Measurements from ENCODE around the gene RECQL5.

Gene RECQL5

GRCh38 chr17:75665981-75666380 lies 973 bp downstream of the RECQL5 start:
- DNase-seq (ENCODE audit: low read depth) = no peak
- H3K4me3 ChIP-seq (ENCODE audit: low read depth, low read length) = peak overlapping the region; percentile 99
- no peak for TF ChIP-seq CTCF (conservative IDR thresholded peaks at IDR 0.05; ENCODE audit: low read depth, low read length)

GRCh38 chr17:75664099-75664549 lies 2.8 kb downstream of the RECQL5 start:
- DNase-seq (ENCODE audit: low read depth) = no peak
- H3K4me3 ChIP-seq (ENCODE audit: low read depth, low read length) = no peak overlapping the region

GRCh38 chr17:75662511-75662910 lies 4.4 kb downstream of the RECQL5 start:
- no peak overlapping the region for H3K4me3 ChIP-seq (ENCODE audit: low read depth, low read length)
- TF ChIP-seq CTCF (conservative IDR thresholded peaks at IDR 0.05; ENCODE audit: low read depth, low read length) = no peak
- DNase-seq (ENCODE audit: low read depth) = no peak

More at GRCh38 chr17:75664099-75664549, 2.8 kb downstream of the RECQL5 start:
- TF ChIP-seq CTCF (conservative IDR thresholded peaks at IDR 0.05; ENCODE audit: low read depth, low read length) = no peak

DNA sequence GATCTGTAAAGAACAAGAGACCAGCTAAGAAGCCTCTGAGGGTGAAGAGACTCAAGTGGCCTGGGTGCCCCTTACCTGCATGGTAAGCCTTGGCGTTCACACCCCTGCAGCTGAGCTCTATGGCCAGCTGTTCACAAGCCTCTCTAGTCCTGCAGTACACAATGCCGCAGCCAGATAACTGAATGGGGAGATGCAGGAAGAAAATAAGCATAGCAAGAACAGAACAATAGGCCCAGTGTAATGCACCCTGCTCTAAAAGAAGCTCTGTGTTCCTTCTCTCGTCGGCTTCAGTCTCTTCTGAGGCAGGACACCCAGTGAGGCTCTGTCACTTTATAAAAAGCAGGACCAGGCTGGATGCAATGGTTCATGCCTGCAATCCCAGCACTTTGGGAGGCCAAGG lies 5.4 kb downstream of the RECQL5 start:
- no peak for TF ChIP-seq CTCF (conservative IDR thresholded peaks at IDR 0.05; ENCODE audit: low read depth, low read length)
- no peak for DNase-seq (ENCODE audit: low read depth)
- H3K4me3 ChIP-seq (ENCODE audit: low read depth, low read length) = no peak overlapping the region

DNA sequence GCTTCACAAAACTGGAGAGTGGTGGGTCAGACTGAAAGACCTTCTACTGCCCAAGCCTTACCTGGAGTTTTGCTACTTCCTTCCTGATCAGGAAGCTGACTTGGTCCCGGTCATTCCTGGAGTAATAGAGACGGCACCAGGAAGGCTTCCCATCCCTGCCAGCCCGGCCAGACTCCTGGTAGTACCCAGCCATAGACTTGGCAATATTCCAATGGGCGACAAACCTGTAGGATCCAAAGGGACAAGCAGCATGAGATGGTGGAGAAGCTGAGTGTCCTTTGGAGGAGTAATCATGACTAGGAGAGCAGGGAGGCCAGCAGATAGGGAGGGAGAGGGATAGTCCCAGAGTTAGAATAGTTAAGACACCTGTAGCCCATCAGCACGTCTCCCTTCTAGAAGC lies 8.7 kb downstream of the RECQL5 start:
- H3K4me3 ChIP-seq (ENCODE audit: low read depth, low read length) = no peak overlapping the region
- TF ChIP-seq CTCF (conservative IDR thresholded peaks at IDR 0.05; ENCODE audit: low read depth, low read length) = no peak
- DNase-seq (ENCODE audit: low read depth) = no peak

DNA sequence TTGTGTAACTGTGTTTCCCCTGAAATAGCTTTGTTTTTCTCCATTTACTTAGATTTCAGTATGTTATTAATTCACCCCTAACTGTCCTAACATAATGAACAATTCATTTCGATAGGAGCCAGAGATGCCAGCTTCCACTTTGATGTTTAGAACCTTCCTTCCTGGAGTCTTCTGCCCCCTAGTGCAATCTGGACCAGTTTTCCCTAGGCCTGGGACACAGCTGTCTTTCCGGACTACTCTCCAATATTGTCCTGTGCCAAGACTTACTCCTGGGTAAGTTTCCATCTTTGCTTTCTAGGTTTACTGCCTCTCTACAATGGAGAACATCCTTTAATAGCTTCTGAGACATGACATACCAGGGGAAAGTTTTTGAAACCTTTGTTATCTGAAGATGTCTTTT lies 12.8 kb downstream of the RECQL5 start:
- peak; percentile 31 for TF ChIP-seq CTCF (conservative IDR thresholded peaks at IDR 0.05; ENCODE audit: low read depth, low read length)
- H3K4me3 ChIP-seq (ENCODE audit: low read depth, low read length) = no peak overlapping the region
- DNase-seq (ENCODE audit: low read depth) = no peak

DNA sequence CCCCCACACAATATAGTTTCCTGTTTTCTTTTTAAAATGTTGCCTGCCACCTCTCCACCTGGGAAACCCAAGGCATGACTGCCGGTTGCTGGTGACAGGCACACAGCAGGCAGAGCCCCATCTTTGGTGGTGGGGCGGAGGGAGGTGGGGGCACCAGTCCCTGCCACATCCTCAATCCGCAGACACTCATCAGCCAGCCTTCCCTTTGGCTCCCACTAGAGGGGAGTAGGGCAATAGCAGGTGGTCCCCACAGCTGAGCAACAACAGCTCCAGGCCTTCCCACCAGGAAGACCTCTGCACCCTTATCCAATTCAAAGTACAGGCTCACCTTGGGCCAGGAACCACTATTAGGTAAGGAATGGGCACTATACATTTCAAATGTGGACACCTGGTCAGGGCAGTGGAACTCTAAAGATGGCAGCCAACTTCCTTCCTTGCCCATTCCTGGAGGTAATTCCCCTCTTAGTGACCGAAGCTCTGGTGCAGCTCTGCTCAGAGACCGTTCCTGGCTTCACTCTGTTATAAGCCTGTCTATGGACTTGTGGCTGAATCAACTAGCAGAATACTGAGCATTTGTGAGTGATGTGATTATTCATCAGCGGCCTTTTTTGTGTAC lies 13.9 kb downstream of the RECQL5 start:
- peak; percentile 94 for TF ChIP-seq CTCF (conservative IDR thresholded peaks at IDR 0.05; ENCODE audit: low read depth, low read length)
- DNase-seq (ENCODE audit: low read depth) = peak; percentile 62
- H3K4me3 ChIP-seq (ENCODE audit: low read depth, low read length) = no peak overlapping the region
